Ishikawa (cell line): Measurements from ENCODE around the gene CRYM.

ENCODE experiments used
- EP300 ChIP-seq: IDR thresholded peaks from 2 replicates; pipeline ENCODE4 v1.6.1; 2012; ENCODE audit warnings: borderline replicate concordance
- FOXM1 ChIP-seq: IDR thresholded peaks from 2 replicates; pipeline ENCODE4 v1.6.1; 2012; ENCODE audit warnings: low read depth, borderline replicate concordance

DNA sequence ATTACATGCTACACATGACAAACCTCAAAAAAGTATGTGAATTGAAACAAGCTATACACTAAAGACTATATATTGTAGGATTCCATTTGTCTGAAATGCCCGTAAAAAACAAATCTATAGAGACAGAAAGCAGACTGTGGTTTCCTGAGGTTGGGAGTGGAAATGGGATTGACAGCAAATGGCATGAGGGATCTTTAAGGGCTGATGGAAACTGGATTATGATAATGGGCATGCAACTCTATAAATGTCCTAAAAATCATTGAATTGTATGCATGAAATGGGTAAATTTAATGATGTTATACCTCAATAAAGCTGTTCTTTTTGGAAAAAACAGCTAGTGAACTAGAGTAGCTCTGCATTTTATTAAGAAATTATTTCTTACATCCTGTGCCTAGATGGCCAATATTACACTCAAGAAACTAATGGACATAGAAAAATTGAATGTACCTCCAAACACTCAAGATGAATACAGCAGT, 45.0 kb downstream of the CRYM start:
- TF ChIP-seq FOXM1 (no peak), EP300 (no peak)
